Fibroblast of pulmonary artery (primary cell): Measurements from ENCODE around the gene RNASE12.
A peak's percentile ranks its signal among the peaks of the same experiment; 100 is the strongest.

Experiments used
- DNase-seq: peaks from one replicate; pipeline ENCODE4 v3.0.0-alpha.2; 2010; ENCODE audit warnings: low read depth
- H3K4me3 ChIP-seq: replicated peaks from 2 replicates; pipeline ENCODE4 v1.5.1; 2011; ENCODE audit warnings: low read depth, mild to moderate bottlenecking, control low read depth, low read length, moderate library complexity
- CTCF ChIP-seq: IDR thresholded peaks from 2 replicates; pipeline ENCODE4 v1.5.1; 2011; ENCODE audit warnings: mild to moderate bottlenecking, control low read depth, low read length, inconsistent platforms; ENCODE audit errors: missing control alignments

Gene RNASE12

GRCh38 chr14:20628063-20628854 lies 37.1 kb upstream of the RNASE12 start:
- no peak for TF ChIP-seq CTCF
- H3K4me3 ChIP-seq: no peak overlapping the region
- DNase-seq: no peak

- DNase-seq: peak; percentile 42
- TF ChIP-seq CTCF: no peak
- H3K4me3 ChIP-seq: no peak overlapping the region
Observed at GRCh38 chr14:20627346-20628027, 36.3 kb upstream of the RNASE12 start.

GRCh38 chr14:20626274-20626673 lies 35.1 kb upstream of the RNASE12 start:
- DNase-seq: no peak
- no peak for TF ChIP-seq CTCF
- no peak overlapping the region for H3K4me3 ChIP-seq

GRCh38 chr14:20624495-20625070 lies 33.4 kb upstream of the RNASE12 start:
- H3K4me3 ChIP-seq: peak overlapping the region; percentile 59
- DNase-seq: peak; percentile 76
- TF ChIP-seq CTCF: no peak

- no peak overlapping the region for H3K4me3 ChIP-seq
- TF ChIP-seq CTCF: no peak
- no peak for DNase-seq
Observed at GRCh38 chr14:20623798-20624197, 32.6 kb upstream of the RNASE12 start.

GRCh38 chr14:20622816-20623291 lies 31.7 kb upstream of the RNASE12 start:
- no peak overlapping the region for H3K4me3 ChIP-seq
- DNase-seq: no peak
- TF ChIP-seq CTCF: no peak
